ENCODE results near the gene ASCL2.
"Not testable (repeated sequence)": the region's sequence is repeated elsewhere in the genome, so short reads cannot be mapped to it uniquely, and the experiment has no call there.

The ASCL2 gene

DNA sequence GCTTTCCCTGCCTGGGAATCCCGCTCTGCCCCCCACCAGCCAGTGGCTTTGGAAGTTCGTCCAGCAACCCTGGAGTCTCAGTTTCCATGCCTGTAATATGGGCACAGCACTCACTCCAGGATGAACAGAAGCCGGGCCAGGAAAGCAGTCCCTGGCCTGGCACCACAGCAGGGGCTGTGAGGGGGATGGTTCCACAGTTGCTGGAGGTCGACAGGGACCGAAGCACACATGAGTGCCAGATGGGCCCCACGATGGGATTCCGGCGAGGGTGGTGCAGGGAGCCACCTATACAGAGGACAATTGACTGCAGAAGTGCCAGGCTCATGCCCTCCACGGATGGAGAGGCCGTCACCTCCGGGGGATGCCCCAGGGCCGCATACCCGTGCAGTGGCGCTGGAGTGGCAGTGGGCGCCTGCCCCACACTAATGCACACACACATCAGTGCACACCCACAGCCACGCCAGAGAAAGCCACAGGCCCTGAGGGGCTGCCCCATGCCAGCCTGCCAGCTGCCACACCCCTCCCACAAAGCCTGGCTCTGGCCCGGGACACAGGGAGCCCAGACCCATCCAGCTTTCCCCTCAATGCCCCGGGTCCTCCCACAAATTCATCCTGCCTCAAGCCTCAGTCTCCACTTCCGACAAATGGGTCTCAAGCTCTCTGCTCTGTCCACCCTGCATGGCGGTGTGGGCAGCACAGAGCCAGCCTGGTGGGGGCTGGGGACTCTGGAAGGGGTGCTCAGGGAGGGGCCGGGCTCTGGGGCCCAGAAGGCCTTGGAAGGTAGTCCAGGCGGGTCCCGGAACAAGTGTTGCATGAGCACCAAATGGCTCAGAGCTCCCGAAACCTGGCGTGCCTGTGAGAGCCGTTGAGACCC lies 9.7 kb downstream of the ASCL2 start:
- DNase-seq (ENCODE audit: low read depth) = no peak

DNA sequence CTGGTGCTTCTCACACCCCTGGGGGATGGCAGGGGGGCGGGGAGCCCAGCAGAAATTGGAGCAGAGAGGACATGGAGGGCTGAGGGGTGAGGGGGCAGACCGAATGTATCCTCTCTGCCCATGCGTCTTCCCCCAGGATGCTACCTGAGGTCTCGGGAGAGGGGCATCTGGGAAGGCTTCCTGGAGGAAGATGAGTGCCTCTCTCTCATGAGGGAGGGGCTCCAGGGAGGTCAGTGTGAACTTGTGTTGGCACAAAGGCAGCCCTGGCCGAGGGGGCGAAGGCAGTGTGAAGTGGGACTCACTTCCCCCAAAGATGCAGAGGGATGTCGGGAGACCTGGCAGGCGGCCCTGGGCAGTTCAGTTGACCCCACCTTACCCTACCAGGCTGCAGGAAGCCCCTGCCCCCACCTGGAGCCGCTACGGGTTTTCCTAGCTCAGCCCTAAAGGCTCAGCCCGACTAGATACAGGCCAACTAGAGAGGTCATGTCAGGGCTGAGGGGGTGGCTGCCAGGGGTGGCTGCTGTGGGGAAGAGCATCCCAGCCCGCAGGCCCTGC lies 10.4 kb downstream of the ASCL2 start:
- no peak for DNase-seq (ENCODE audit: low read depth)

DNA sequence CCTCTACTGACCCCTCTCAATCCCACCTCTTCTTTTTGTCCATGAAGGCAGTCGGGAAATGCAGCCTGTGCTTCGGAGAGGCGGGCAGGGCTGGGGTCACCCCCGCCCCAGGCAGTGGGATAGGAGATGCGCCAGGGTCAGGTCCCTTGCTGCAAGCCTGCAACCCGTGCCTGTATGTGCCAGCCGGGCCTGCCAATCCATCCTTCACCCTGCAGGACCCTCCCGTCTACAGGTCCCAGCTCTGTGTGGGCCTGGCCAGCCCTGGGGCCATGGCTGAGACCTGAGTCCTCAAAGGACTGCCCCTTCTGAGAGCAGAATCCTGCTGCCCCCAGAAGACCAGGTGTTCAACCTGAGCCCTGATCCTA lies 10.9 kb downstream of the ASCL2 start:
- DNase-seq (ENCODE audit: low read depth) = no peak

DNA sequence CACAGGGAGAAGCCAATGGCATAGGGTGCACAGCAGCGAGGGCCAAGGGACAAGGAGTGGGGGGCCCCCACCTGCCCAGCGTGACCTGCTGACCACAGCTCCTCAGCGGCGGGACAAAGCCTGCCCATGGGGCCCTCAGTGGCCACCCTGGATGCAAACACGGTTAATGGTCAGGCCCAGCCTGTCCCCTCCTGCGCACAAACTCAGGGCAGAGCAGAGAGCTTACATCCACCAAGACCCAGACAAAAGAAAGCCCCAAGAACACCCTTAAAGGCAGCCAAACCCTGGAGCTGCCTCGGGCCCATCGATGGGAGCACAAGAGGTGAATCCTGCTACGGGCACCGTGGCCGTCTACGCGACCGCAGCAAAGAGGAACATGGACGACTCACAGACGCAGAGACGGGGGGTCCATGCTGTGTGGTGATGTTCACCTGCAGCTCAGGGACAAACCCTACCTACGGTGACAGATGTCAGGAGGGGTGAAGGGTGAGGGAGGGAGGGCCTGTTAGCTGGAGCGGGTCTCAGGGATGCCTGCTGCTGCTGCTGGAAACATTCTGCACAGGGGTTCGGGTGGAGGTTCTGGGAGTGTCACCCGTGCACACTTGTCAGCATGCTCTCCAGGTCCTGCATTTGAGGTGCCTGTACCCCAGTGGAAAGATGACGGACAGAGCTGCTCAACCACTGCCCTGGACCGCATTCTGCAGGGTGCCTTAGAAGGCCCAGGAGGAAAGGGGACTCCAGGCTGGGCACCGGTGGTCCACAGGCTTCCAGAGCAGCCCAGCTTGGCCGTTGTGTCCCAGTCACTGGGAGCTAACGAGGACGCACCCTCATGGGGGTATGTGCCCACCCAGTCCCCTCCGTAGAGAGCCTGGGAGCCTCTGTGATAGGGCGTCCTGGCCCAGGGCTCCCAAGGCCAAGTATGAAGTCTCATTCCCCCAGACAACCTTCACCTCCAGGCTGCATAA lies 11.6 kb downstream of the ASCL2 start:
- DNase-seq (ENCODE audit: low read depth) = no peak

DNA sequence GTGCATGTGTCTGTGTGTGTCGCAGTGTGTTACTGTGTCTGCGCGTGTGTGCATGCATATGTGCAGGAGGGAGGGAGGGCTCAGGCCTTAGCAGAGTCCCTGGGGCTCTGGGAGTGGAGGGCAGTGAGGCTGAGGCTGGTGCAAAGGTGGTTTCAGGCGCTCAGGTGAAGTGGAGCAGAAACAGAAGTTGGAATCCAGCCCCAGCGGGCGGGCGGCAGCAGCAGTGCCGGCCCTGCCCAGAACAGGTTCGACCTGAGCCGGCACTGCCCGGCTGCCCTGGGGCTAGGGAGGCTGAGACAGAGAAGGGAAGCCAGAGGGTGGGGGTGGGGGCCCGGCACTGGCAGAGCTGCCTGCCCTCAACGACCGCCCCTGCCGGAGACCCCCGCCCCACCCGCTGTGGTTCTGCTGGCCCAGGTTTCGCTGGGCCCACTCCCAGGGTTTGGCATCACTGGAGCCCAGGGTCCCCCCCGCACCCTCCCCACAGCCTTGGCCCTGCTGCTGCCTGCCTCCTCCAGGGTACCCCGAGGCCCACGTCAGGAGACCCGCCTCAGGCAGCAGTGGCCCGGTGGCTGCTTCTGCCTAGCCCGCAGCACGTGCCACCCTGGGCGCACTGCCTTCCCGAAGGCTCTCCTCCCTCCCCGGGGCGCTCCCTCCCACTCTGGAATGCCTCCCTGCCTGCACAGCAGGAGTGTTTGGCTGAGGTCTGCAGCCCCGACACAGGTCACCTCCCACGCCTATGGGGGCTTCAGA lies 13.3 kb downstream of the ASCL2 start:
- no peak for DNase-seq (ENCODE audit: low read depth)

DNA sequence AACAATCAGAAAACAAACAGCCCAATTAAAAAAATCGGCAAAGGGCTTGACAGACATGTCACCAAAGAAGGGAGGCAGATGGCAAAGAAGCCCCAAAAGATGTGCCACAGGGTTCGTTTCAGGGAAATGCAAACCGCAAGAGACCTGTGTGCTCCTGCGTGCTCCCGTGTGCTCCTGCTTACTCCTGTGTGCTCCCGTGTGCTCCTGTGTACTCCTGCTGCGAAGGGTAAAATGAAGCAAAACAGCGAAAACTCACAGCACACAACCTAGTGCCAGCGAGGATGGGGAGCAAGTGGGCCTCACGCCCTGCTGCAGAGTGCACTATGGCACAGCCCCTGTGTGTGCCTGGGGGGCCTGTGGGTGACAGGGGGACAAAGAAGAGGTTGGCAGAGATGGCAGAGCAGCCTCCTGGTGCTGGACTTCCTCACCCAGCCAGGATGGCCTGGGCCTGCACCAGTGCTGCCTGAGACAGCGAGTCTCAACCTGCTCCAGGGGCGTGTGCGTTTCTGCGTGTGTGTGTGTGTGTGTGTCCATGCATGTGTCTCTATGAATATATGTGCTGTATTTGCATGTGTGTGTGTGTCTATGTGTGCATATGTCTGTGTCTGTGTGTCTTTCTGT lies 14.0 kb downstream of the ASCL2 start:
- DNase-seq (ENCODE audit: low read depth) = no peak

DNA sequence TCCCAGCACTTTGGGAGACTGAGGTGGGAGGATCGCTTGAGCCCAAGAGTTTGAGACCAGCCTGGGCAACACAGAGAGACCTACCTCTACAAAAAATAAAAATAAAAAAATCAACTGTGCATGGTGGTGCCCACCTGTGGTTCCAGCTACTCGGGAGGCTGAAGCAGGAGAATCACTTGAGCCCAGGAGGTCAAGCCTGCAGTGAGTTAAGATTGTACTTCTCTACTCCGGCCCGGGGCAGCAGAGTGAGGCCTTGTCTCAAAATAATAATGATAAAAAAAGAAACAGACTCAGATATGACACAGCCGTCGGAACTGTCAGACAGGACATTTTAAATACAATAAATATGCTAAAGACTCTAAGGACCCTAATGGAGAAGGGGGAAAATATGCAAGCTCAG lies 18.4 kb downstream of the ASCL2 start:
- DNase-seq (ENCODE audit: low read depth) = no peak

DNA sequence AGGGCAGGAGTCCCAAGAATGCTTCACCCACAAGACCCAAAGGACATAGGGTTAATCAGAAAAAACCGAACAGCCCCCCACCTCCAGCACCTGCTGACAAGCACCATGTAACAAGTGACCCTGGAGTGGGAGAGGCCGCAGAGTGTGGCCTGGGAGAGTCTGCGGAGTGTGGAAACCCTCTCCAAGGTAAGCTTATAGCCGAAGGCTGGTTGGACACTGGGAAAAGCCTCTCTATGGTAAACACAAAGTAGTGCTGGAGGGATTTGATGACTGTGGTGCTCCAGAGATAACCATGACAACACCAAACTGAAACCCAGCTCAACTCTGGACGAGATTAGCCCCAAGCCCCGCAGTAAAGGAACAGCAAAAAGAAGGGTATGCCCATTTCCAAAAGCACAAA lies 19.2 kb downstream of the ASCL2 start:
- DNase-seq (ENCODE audit: low read depth) = no peak

DNA sequence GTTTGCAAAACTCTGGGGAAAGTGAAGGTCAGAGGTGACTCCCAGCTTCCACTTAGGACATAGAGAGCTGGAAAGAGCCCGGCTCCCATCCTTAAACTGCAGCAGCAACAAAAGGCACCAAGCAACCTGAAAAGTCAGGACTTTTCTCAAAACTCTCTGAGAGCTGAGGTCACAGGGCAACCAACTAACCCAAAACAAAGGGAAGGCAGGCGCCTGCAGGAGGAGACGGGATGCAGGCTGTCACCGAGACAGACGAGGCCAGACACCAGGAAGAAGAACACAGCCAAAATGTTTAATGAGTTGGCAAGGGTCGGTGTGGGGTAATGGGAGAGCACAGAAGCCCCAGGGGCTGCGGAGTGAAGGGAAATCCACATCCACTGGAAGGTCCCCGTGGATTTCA lies 19.9 kb downstream of the ASCL2 start:
- DNase-seq (ENCODE audit: low read depth) = no peak

DNA sequence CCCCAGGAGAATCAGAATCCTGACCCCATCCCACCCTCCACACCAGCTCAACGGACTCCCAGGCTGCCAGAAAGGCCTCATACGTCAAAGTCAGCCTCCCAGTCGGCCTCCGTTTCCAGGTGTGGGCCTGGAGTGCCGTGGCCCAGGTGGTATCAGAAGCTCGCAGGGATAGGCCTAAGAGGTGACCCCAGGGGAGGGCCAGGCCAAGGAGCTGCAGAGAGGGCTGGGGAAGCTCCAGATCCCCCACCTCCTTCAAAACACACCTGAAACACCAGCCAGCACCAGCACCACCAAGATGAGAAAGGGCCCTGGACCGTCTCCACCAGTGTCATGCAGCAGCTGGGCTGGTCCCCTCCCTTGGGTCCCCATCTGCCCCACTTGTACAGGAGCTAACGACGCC lies 20.3 kb downstream of the ASCL2 start:
- no peak for DNase-seq (ENCODE audit: low read depth)

DNA sequence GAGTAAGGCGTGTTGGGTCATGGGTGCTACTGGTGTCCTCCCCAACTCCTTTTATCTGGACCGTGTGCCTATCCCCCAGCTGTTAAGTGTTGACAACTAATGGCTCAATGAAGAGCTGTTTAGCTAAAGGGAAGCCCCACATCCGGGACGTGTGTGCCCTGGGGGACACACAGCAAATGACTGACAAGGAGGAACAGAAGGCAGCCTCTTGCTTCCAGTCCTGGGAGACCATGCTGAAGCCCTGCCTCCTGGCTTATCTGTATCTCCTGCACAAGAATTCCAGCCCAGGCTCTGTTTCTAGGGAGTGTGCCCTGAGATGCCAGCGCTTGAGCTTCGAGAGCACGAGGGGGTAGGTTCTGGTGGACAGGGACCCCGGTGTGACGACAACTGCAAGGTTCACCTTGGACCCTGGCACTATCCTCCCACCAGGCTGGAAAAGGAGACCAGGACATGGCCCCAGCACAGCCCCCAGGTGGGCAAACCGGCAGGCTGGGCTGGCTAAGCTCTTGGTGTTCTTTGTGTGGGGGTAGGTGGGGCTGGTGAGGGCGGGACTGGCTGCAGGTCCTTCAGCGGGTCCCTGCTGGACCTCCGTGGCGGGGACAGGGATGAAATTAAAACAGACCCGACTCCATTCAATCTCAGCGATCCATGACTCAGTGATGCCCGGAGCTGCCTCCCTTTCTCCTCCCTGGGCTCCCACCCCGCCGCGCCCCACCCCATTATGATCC lies 21.0 kb downstream of the ASCL2 start:
- no peak for DNase-seq (ENCODE audit: low read depth)

DNA sequence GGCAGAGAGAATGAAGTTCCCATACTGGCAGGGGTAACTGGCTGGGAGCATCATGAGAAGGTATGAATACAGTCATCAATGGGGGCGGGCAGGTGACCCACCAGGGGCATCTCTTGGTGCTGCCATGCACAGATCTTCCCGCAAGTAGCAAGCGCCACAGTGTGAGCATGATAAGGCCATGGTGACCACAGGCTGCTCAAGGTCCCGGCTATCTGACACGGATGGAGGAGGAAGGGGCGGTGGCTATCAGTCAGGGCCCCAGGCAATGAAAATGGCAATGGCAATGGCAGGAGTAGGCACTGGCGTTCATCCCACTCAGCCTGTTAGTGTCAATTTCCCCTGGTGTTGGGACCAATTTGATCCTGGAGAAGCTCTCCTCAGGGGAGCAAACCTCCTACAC lies 21.6 kb downstream of the ASCL2 start:
- no peak for DNase-seq (ENCODE audit: low read depth)

DNA sequence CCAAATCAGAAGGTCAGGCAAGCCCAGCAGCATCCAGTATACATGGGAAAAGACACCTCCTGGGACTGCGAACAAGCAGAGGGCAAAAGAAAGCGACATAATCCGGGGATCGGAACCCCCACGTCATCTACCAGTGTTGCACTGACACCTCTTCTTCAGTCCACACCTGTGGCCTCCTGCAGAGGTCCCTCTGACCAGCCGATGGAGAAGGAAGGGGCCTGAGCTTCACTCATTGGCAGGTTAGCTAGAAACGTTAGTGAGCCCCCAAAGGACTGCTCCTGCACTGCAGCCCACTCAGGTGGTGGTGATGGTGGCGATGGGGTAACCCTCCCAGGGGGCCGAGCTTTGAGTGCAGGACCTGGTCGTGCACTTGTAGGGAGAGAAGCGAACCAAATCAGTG lies 22.1 kb downstream of the ASCL2 start:
- DNase-seq (ENCODE audit: low read depth) = no peak

DNA sequence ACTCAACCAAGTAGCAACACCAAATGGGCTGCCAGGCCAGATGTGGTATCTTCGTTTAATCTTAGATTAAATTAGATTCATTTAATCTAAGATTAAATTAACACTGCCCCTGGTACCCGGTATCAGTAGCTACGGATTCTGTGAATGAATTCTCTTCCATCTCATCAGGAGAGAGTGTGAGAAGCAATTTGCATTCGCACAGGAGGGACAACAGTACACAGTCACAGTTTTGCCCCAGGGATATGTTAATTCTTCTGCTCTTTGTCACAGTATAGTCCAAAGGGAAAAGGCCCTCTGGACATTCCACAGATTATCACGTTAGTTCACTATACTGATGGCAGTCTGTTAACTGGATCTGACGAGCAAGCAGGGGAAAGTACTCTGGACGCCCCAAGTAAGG lies 22.9 kb downstream of the ASCL2 start:
- DNase-seq (ENCODE audit: low read depth) = no peak

DNA sequence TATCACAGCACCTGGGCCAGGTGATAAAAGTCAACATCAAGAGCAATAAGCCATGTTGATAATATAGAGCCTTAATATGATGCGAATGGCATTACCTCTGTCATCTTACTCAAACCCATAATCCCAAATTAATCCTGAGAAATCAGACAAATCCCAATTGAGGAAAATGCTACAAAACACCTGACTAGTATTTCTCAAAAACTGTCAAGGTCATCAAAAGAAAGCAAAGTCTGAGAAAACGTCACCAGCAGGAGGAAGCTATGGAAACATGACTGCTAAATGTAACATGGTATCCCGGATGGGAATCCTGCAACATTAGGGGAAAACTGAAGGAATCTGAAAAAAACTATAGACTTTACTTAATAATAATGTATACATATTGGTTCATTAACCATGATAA lies 29.6 kb downstream of the ASCL2 start:
- DNase-seq (ENCODE audit: low read depth) = no peak

DNA sequence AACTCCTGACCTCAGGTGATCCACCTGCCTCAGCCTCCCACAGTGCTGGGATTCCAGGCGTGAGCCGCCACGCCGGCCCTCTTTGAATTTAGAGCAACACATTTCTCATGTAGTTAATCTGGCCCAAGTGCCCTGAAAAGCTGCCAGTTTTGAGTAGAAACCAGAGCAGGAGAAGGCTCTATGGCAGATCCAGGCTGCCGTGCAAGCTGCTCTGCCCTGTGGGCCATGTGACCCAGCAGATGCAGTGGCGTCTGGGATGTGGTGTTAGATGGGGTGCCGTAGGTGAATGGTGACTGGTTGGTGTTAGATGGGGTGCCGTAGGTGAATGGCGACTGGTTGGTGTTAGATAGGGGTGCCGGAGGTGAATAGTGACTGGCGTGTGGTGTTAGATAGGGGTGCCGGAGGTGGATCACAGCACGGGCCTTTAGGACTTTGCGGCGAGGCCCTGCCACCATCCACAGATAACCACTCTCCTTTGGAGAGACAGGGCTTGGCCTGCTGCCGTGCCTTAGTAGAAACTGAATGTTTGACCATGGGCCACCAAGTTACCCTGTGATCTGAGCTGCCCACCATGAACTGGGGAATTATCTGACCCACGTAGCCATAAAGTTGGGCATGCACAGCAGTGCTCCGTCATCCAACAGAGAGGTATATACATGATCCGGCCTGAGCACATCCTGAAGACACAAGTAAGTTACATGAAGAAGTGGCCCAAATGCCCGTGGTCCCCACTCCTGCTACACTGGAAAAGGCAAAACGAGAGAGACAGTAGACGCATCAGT lies 32.7 kb downstream of the ASCL2 start:
- no peak for DNase-seq (ENCODE audit: low read depth)

DNA sequence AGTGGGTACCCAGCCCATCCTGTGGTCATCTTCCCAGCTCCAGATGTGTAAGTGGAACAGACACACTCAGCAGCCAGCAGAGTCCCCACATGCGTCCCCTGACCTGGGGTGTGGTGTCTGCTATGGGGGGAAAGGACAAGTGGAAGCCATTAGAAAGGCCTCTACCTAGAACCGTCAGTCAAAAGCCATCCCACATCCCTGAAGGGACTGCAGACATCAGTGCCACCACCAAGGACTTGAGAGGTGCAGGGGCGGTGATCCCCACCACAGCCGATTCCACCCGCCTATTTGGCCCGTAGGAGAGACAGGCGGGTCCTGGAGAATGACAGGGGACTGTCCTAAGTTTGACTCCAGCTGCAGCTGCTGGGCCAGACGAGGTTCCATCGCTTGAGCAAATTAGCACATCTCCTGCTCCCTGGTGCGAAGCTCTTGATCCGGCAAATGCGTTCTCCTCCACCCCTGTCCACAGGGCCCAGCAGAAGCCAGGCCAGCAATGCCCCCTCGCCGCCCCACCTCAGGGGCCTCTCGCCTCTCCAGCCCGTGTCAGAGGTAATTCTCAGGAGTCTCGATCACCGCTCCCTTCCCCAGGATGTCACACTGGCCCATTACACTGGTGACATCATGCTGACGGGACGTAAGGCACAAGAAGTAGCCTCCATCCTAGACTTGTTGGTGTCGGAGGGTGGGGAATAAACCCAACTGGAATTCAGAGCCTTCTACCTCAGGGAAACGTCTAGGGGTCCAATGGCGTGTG lies 33.8 kb downstream of the ASCL2 start:
- not testable (repeated sequence) for DNase-seq (ENCODE audit: low read depth)

DNA sequence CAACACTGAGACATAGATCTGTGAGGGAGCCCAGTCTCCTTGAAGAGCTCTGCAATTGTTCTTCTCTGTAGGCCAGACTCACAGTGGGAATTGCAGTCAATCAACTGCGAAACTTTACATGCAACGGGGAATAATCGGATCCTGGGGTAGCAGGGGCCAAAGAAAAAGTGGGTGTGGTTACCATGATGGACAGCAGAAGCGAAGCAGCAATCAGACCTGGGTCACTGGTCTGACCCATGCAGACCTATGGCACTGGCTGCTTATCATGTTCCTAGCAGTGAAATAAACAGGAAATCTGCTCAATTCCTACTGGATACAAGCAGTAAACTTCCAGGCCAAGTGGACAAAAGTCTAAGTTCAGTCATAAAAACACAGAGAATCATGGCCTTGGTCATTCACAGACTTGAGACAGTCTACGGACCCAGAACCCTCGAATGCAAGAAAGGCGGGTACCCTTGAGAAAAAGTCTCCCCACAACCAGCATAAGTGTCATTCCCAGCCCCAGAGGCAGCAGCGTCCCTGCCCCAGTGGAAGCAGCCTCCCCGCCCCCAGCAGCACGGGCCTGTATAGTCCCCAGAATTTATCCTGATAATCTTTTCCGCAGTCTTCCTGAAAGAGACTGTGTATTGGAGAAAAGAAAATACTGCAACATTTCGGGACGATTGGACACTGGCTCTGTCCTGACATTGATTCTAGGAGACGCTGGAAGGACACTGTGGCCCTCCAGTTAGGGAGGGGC lies 34.6 kb downstream of the ASCL2 start:
- no peak for DNase-seq (ENCODE audit: low read depth)

DNA sequence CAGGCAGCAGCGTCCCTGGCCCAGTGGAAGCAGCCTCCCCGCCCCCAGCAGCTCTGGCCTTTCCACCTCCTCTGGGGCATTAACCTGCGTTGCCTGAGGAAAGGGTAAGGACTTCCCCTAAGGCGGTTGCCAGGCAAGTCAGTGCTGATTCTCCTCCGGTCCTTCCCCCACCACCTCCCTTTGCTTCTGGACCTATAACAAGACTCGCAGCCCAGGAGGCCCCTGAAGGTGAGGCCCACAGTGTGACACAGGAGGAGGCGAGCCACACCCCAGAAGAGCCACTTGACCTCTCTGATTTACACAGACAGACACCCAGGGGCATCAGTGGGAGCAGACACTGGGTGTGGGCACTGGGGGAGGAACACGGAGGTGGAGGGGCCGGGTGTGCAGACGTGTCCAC lies 35.4 kb downstream of the ASCL2 start:
- DNase-seq (ENCODE audit: low read depth) = no peak

Measured in iris pigment epithelial cell (primary cell).